ENCODE measurements around the gene GPR107.

DNA sequence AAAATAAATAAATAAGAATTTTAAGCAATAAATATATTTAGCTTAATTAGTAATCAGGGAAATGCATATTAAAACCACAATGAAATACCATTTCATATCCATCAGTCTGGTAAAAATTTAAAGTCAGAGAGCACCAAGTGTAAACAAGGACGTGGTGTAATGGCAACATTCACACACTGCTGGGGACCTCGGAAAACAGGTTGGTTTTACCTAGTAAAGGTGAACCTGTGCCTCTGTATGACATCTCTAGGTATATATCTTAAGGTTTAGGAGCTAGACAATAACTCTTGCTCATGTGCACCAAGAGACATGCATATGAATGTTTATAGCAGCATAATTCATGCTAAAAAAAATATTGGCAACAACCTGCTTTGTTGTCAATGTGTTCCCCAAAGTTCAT lies 40.4 kb upstream of the GPR107 start:
- TF ChIP-seq YY1 (IDR thresholded peaks at IDR 0.05; ENCODE audit: insufficient read depth, insufficient read length) = no peak
- no peak for TF ChIP-seq SUZ12 (IDR thresholded peaks at IDR 0.05; ENCODE audit: extremely low read depth, insufficient read depth, insufficient read length)

Data from NT2/D1 (cell line).